Mesothelial cell of epicardium (in vitro differentiated cells): Measurements from ENCODE around the gene FGR. TPM values are rescaled to one million over a fixed set of nuclear protein-coding genes. Genes with fewer than 3 reads are reported as not detected.
"Not testable (repeated sequence)": the region's sequence is repeated elsewhere in the genome, so short reads cannot be mapped to it uniquely, and the experiment has no call there.

ENCODE experiments used
- DNase-seq, 2 experiments: peaks; one replicate each; pipeline ENCODE4 v3.0.0; 2021; ENCODE audit warnings: low spot score in 2 of 2; ENCODE audit not compliant: unreplicated experiment in 2 of 2
- H3K27ac Mint-ChIP-seq: 2 replicates; pipeline ENCODE4 v1.8.0; 2021; ENCODE audit warnings: mixed read lengths
- H3K27me3 Mint-ChIP-seq: 2 replicates; pipeline ENCODE4 v1.8.0; 2021; ENCODE audit warnings: low read depth, mixed read lengths
- H3K36me3 Mint-ChIP-seq: 2 replicates; pipeline ENCODE4 v1.8.0; 2021; ENCODE audit warnings: mixed read lengths
- H3K4me1 Mint-ChIP-seq: 2 replicates; pipeline ENCODE4 v1.8.0; 2021; ENCODE audit warnings: mixed read lengths
- H3K4me3 Mint-ChIP-seq: 2 replicates; pipeline ENCODE4 v1.8.0; 2021; ENCODE audit warnings: mild to moderate bottlenecking, moderate library complexity, mixed read lengths
- H3K9me3 Mint-ChIP-seq: 2 replicates; pipeline ENCODE4 v1.8.0; 2021; ENCODE audit warnings: mixed read lengths
- total RNA-seq: library from RNA; stranded (reverse); gene quantifications from 3 replicates; pipeline ENCODE4 v1.2.1, GENCODE V29; 2021
- TF ChIP-seq, protein P1 (sequence below): fragments of 200-600 bp; sonication (generic); IDR thresholded peaks from one replicate; pipeline ENCODE4 v1.5.0; 2021; ENCODE audit warnings: antibody characterized with exemption; ENCODE audit not compliant: unreplicated experiment

The FGR gene
- total RNA-seq, 1 donor from 2014 or later, result 0.11 TPM

DNA sequence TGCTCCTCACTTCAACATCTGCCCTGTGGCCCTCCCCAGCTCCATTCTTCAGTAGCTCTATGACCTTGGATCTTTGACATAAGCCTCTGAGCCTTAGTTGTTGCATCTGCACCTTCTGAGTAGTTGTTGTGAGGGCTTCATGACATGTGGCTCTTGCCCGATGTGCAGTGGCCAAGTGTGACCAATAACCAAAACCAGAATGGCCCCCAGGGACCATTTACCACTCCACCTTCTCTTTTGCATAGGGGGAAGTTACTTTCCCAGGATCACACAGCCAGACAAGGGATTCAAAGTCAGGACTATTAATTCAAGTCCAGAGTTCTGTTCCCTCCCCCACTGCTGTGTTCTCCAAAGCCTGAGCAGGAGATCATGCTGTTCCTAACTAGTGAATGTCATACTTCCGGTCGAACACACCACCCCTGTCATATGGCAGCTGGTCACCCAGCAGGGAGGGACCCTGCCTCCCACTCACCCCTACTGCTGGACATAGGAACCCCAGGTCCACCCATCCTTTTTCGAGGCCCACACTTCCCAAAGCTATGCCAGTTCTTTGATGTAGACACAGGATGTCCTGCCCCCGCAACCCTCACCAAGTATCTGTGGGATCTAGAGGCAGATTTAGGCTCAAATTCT, 4.0 kb downstream of the FGR start:
- Mint-ChIP-seq H3K27ac (no peak overlapping the region), H3K27me3 (peaks cover 15% of the 10 kb centered on the region), H3K9me3 (no peaks in the 10 kb centered on the region), H3K36me3 (no peaks in the 10 kb centered on the region), H3K4me1 (peaks cover 21% of the 10 kb centered on the region), H3K4me3 (no peak overlapping the region)
- TF ChIP-seq, protein P1, sequence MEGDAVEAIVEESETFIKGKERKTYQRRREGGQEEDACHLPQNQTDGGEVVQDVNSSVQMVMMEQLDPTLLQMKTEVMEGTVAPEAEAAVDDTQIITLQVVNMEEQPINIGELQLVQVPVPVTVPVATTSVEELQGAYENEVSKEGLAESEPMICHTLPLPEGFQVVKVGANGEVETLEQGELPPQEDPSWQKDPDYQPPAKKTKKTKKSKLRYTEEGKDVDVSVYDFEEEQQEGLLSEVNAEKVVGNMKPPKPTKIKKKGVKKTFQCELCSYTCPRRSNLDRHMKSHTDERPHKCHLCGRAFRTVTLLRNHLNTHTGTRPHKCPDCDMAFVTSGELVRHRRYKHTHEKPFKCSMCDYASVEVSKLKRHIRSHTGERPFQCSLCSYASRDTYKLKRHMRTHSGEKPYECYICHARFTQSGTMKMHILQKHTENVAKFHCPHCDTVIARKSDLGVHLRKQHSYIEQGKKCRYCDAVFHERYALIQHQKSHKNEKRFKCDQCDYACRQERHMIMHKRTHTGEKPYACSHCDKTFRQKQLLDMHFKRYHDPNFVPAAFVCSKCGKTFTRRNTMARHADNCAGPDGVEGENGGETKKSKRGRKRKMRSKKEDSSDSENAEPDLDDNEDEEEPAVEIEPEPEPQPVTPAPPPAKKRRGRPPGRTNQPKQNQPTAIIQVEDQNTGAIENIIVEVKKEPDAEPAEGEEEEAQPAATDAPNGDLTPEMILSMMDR, result no peak
- no peak for DNase-seq

DNA sequence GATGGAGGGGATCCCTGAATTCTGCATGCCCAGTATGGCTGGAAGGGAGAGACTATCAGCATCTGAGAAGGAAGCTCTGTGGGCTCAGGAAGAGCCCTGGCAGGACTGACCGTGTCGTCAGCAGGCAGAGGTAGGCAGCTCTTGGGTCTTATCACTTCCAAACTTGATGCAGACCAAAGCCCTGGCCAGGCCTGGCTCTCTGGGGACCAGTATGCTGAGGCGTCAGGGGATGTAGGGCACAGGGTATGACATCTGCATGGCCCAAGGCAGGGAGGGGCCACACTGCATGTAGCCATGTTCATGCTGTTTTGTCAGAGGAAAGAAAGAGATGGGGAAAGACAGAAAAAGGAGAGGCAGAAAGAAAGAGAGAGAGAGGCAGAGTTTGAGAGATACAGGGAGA, 6.3 kb downstream of the FGR start:
- H3K4me1 Mint-ChIP-seq, result peaks cover 14% of the 10 kb centered on the region
- no peaks in the 10 kb centered on the region for H3K36me3 Mint-ChIP-seq
- no peak overlapping the region for H3K27ac Mint-ChIP-seq
- no peaks in the 10 kb centered on the region for H3K9me3 Mint-ChIP-seq
- DNase-seq, result no peak
- TF ChIP-seq, protein P1, result no peak
- H3K4me3 Mint-ChIP-seq, result no peak overlapping the region
- peaks cover 7% of the 10 kb centered on the region for H3K27me3 Mint-ChIP-seq

DNA sequence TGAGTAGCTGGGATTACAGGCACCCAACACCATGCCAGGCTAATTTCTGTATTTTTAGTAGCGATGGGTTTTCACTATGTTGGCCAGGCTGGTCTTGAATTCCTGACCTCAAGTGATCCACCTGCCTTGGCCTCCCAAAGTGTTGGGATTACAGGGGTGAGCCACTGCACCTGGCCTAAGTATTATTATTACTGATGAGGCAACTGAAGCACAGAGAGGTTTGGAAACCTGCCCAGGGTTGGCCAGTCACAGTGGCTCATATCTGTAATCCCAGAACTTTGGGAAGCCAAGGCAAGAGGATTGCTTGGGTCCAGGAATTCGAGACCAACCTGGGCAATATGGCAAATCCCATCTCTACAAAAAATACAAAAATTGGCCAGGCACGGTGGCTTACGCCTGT, 7.3 kb downstream of the FGR start:
- not testable (repeated sequence) for H3K9me3 Mint-ChIP-seq, H3K27me3 Mint-ChIP-seq, H3K36me3 Mint-ChIP-seq, H3K27ac Mint-ChIP-seq, H3K4me3 Mint-ChIP-seq, DNase-seq
- H3K4me1 Mint-ChIP-seq, result peaks cover 12% of the 10 kb centered on the region

DNA sequence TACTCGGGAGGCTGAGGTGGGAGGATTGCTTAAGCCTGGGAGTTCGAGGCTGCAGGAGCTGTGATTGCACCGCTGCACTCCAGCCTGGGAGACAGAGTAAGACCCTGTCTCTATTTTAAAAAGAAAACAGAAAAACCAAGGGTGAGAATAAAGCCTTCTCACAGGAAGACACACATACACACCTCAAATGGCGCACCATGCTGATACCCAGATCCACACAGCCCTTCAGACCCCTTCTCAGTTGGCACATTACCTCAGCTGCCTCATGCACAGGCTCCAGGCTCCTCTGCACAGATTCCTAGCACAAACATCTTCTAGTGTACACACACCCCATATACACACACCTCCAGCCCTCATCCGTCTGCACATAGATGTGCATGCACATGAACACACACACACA, 7.9 kb downstream of the FGR start:
- Mint-ChIP-seq H3K36me3 (no peaks in the 10 kb centered on the region), H3K4me3 (no peak overlapping the region), H3K27ac (no peak overlapping the region), H3K27me3 (peaks cover 2% of the 10 kb centered on the region), H3K4me1 (peaks cover 13% of the 10 kb centered on the region), H3K9me3 (no peaks in the 10 kb centered on the region)
- TF ChIP-seq, protein P1, result no peak
- DNase-seq, result no peak

DNA sequence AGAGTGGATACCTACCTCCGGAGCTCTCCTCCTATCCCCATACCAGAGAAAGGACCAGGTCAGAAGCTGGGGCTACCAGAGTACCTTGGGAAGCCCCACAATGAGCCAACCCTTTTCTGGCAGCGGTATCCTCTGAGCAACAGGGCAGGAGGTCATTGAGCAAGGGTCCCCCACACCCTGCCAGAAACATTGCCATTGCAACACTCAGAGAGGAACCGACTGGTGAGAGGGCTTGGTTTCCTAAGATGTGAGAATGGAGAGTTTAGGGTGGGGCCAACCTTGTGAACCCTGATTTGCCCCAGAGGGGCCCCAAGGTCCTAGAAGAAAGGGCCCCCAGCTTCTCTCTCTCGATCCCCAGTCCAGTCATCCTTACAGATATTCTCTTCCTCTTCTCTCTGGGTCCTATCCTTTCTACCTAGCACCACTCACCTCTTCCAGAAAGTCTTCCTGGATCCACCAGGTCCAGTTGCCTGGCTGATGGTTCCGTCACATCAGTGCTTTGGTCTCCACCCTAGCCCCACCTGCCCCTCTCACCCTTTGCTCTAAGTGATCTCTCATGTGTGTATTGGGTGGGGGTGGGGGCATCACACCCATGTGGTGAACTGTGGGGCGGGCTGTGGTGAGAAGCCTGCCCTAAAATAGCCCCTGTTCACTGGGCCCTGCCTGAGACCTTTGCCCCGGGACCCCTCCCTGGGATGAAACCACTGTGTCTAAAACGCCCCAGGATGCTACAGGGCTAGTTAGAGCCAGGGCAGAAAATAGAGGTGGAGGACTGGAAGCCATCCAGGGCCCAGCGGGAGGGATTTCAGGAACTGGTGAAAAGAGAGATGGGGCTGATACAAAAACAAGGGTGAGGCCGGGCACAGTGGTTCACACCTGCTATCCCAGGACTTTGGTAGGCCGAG, 8.7 kb downstream of the FGR start:
- peaks cover 9% of the 10 kb centered on the region for H3K4me1 Mint-ChIP-seq
- no peak overlapping the region for H3K4me3 Mint-ChIP-seq
- TF ChIP-seq, protein P1, result no peak
- H3K36me3 Mint-ChIP-seq, result no peaks in the 10 kb centered on the region
- H3K9me3 Mint-ChIP-seq, result no peaks in the 10 kb centered on the region
- no peak overlapping the region for H3K27ac Mint-ChIP-seq
- H3K27me3 Mint-ChIP-seq, result peaks cover 2% of the 10 kb centered on the region
- DNase-seq, result no peak
